ENCODE data around the gene AAMP.

GRCh38 chr2:218275371-218276072, 5.6 kb upstream of the AAMP start:
- TF ChIP-seq, protein P1, sequence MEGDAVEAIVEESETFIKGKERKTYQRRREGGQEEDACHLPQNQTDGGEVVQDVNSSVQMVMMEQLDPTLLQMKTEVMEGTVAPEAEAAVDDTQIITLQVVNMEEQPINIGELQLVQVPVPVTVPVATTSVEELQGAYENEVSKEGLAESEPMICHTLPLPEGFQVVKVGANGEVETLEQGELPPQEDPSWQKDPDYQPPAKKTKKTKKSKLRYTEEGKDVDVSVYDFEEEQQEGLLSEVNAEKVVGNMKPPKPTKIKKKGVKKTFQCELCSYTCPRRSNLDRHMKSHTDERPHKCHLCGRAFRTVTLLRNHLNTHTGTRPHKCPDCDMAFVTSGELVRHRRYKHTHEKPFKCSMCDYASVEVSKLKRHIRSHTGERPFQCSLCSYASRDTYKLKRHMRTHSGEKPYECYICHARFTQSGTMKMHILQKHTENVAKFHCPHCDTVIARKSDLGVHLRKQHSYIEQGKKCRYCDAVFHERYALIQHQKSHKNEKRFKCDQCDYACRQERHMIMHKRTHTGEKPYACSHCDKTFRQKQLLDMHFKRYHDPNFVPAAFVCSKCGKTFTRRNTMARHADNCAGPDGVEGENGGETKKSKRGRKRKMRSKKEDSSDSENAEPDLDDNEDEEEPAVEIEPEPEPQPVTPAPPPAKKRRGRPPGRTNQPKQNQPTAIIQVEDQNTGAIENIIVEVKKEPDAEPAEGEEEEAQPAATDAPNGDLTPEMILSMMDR (IDR thresholded peaks at IDR 0.05; ENCODE audit: low read length) = no peak
- TF ChIP-seq EZH2 (optimal IDR thresholded peaks at IDR 0.05; ENCODE audit: low read depth, low read length) = no peak
